ENCODE results near the gene RECQL5.

- TF ChIP-seq CTCF (IDR thresholded peaks at IDR 0.05) = no peak
- TF ChIP-seq POLR2AphosphoS5 (IDR thresholded peaks at IDR 0.05) = no peak
- TF ChIP-seq POLR2A (IDR thresholded peaks at IDR 0.05) = no peak
- no peak for TF ChIP-seq EP300 (IDR thresholded peaks at IDR 0.05)
Measured at GRCh38 chr17:75642182-75642783, 24.7 kb downstream of the RECQL5 start.

Data from sigmoid colon (tissue), 4 donors.